Sigmoid colon (tissue), 7 donors: ENCODE measurements around the gene TSPAN18. TPM values are rescaled to one million over a fixed set of nuclear protein-coding genes. Genes with fewer than 3 reads are reported as not detected.

Experiments
- DNase-seq: peaks from one replicate; pipeline ENCODE4 v3.0.0-alpha.2; 2019
- H3K27ac ChIP-seq, 4 donors: fragments of 200-600 bp; sonication (generic); one replicate each; pipeline ENCODE4 v1.5.1; 2016 to 2019; ENCODE audit warnings: mild to moderate bottlenecking in 1 of 4
- H3K27me3 ChIP-seq, 3 donors: fragments of 200-600 bp; sonication (generic); one replicate each; pipeline ENCODE4 v1.5.1; 2019; ENCODE audit warnings: mild to moderate bottlenecking in 1 of 3
- H3K36me3 ChIP-seq, 4 donors: fragments of 200-600 bp; sonication (generic); one replicate each; pipeline ENCODE4 v1.5.1; 2016 to 2019
- H3K4me1 ChIP-seq, 4 donors: fragments of 200-600 bp; sonication (generic); one replicate each; pipeline ENCODE4 v1.5.1; 2017 to 2019
- H3K4me3 ChIP-seq, 4 donors: fragments of 200-600 bp; sonication (generic); one replicate each; pipeline ENCODE4 v1.5.1; 2017 to 2019; ENCODE audit warnings: mild to moderate bottlenecking in 2 of 4, moderate library complexity in 1 of 4
- H3K9me3 ChIP-seq, 4 donors: fragments of 200-600 bp in 3 of 4; sonication (generic) in 3 of 4; one replicate each; pipeline versions ENCODE4 v1.5.1 to v1.6.1; 2013 to 2019
- CTCF ChIP-seq, 4 experiments: fragments of 450-650 bp in 3 of 4; fragments of 200-600 bp in 1 of 4; IDR thresholded peaks; one replicate each; pipeline ENCODE4 v1.5.1; 2016 to 2019; ENCODE audit warnings: antibody characterized with exemption in 4 of 4, mild to moderate bottlenecking in 3 of 4, moderate library complexity in 2 of 4
- EP300 ChIP-seq, 4 donors: sonication (generic); formaldehyde crosslinking; IDR thresholded peaks; one replicate each; pipeline ENCODE4 v1.6.1; 2017; ENCODE audit warnings: antibody characterized with exemption in 4 of 4
- POLR2A ChIP-seq, 2 donors: fragments of 450-650 bp; IDR thresholded peaks; one replicate each; pipeline ENCODE4 v1.6.1; 2016; ENCODE audit warnings: antibody characterized with exemption in 2 of 2, mild to moderate bottlenecking in 2 of 2, moderate library complexity in 2 of 2
- POLR2AphosphoS5 ChIP-seq, 4 donors: sonication (generic); formaldehyde crosslinking; IDR thresholded peaks; one replicate each; pipeline ENCODE4 v1.6.1; 2017; ENCODE audit warnings: antibody characterized with exemption in 4 of 4
- WGBS, 2 donors: extraction: QIAGEN DNeasy Blood & Tissue Kit; methylation state at CpG; one replicate each; pipeline ENCODE4 v1.1.7; 2013; 5-methylcytosine and 5-hydroxymethylcytosine counted together
- intact Hi-C: fragments of 100-400 bp; cut with DNase I; formaldehyde crosslinking; loops from one replicate; pipeline ENCODE4 v1.15.1; 2023
- polyA plus RNA-seq, 3 donors: library from polyadenylated mRNA; stranded (reverse); fragments of 200-250 nt; gene quantifications; one replicate each; pipeline ENCODE4 v1.2.3, GENCODE V29; 2013
- total RNA-seq, 4 donors: library from RNA; depleted of rRNA; stranded (reverse); fragments of >200 nt; gene quantifications; one replicate each; pipeline ENCODE4 v1.1.0, GENCODE V29; 2016
- donor health status: healthy with polysubstance abuse.
- donor health status: Bipolar disorder and iron deficiency.
- donor health status: healthy.

TSPAN18 gene
- total and polyA plus RNA-seq, 7 donors, result 0.23 to 75.3 (median 13.8) TPM

- Histone ChIP-seq H3K27ac (peak overlapping the region; percentile 69 to 83 (median 72)), H3K36me3 (no peaks in the 10 kb centered on the region), H3K4me3 (no peak overlapping the region), H3K9me3 (no peaks in the 10 kb centered on the region), H3K4me1 (peaks cover 0 to 40% (median 35%) of the 10 kb centered on the region in 4 donors), H3K27me3 (no peaks in the 10 kb centered on the region)
- 78 to 80% methylated on average over 13 of the region's 13 CpGs for WGBS, 2 donors
- intact Hi-C loops, result no loop called here
- DNase-seq, result no peak
- TF ChIP-seq POLR2AphosphoS5 (IDR thresholded peaks at IDR 0.05) (no peak), CTCF (IDR thresholded peaks at IDR 0.05) (no peak), EP300 (IDR thresholded peaks at IDR 0.05) (no peak), POLR2A (IDR thresholded peaks at IDR 0.05) (no peak)
These were observed 159.4 kb downstream of the TSPAN18 start for GRCh38 chr11:44885919-44886789.

DNA sequence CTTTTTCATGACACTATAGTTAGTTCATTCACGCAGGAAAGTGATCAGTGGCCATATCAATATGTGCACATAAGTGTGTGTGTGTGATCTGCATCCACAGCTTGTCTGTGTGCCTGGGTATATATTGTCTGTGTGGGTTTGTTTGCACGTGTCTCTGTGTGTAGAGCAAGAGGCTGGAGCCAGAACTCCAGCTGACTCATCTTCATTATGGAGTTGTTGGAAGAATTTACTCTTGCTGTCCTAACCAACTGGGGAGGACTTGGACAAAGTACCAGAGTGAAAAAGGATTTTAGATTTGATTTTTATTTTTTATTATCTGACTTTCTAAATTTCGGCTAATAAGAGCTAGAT lies 160.0 kb downstream of the TSPAN18 start:
- Histone ChIP-seq H3K27me3 (no peaks in the 10 kb centered on the region), H3K4me3 (no peak overlapping the region), H3K4me1 (peaks cover 0 to 40% (median 35%) of the 10 kb centered on the region in 4 donors), H3K36me3 (no peaks in the 10 kb centered on the region), H3K27ac (peak overlapping the region; percentile 69 to 83 (median 72)), H3K9me3 (no peaks in the 10 kb centered on the region)
- no peak for TF ChIP-seq EP300 (IDR thresholded peaks at IDR 0.05)
- peak in 2 of 4 donors; percentile 11 to 58 for TF ChIP-seq POLR2AphosphoS5 (IDR thresholded peaks at IDR 0.05)
- 64 to 68% methylated on average over 3 of the region's 3 CpGs for WGBS, 2 donors
- intact Hi-C loops, result no loop called here
- DNase-seq, result no peak

GRCh38 chr11:44887636-44888035 lies 160.9 kb downstream of the TSPAN18 start:
- TF ChIP-seq POLR2AphosphoS5 (IDR thresholded peaks at IDR 0.05) (no peak), POLR2A (IDR thresholded peaks at IDR 0.05) (no peak), EP300 (IDR thresholded peaks at IDR 0.05) (no peak), CTCF (IDR thresholded peaks at IDR 0.05) (no peak)
- Histone ChIP-seq H3K36me3 (no peaks in the 10 kb centered on the region), H3K4me1 (peaks cover 0 to 47% (median 38%) of the 10 kb centered on the region in 4 donors), H3K27ac (peak overlapping the region; percentile 69 to 83 (median 72)), H3K9me3 (no peaks in the 10 kb centered on the region), H3K4me3 (no peak overlapping the region), H3K27me3 (no peaks in the 10 kb centered on the region)
- intact Hi-C loops, result no loop called here
- DNase-seq, result no peak
- WGBS, 2 donors, result 85 to 90% methylated on average over 3 of the region's 3 CpGs

DNA sequence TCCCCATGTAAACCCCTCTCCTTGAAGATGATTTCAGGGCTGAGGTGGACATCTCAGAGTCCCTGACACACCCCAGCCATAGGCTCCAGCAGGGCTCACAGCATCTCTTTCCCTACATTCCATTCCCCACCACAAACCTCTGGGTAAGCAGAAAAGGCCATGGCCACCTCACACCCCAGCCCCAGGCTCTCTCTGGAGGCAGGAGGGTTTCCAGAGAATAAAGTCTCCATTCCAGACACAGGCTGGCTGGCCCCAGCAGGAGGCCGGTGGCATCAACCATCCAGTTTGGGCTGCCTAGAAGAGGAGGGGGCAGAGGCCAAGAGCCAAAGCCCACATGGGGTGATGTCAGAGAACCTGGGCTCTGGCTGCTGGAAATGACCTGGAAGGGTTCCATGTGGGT lies 162.5 kb downstream of the TSPAN18 start:
- WGBS, 2 donors, result 95% methylated on average over 1 of the region's 1 CpG

More for the DNA sequence above, 162.5 kb downstream of the TSPAN18 start:
- Histone ChIP-seq H3K4me3 (no peak overlapping the region), H3K36me3 (no peaks in the 10 kb centered on the region), H3K27me3 (no peaks in the 10 kb centered on the region), H3K27ac (peak overlapping the region in 2 of 4 donors; percentile 11 to 45), H3K9me3 (no peaks in the 10 kb centered on the region), H3K4me1 (peaks cover 0 to 62% (median 53%) of the 10 kb centered on the region in 4 donors)
- DNase-seq, result no peak
- intact Hi-C loops, result no loop called here
- TF ChIP-seq CTCF (IDR thresholded peaks at IDR 0.05), result no peak
- TF ChIP-seq POLR2AphosphoS5 (IDR thresholded peaks at IDR 0.05), result no peak
- TF ChIP-seq POLR2A (IDR thresholded peaks at IDR 0.05), result no peak
- no peak for TF ChIP-seq EP300 (IDR thresholded peaks at IDR 0.05)
